HG02870 (cell line): ENCODE measurements around the gene SUPT5H.

Experiments used
- ATAC-seq: cut with Tn5 transposase; IDR thresholded peaks from one replicate; pipeline ENCODE4 v1.9.1; 2021; ENCODE audit warnings: mild to moderate bottlenecking, moderate library complexity; ENCODE audit not compliant: unreplicated experiment

SUPT5H gene

DNA sequence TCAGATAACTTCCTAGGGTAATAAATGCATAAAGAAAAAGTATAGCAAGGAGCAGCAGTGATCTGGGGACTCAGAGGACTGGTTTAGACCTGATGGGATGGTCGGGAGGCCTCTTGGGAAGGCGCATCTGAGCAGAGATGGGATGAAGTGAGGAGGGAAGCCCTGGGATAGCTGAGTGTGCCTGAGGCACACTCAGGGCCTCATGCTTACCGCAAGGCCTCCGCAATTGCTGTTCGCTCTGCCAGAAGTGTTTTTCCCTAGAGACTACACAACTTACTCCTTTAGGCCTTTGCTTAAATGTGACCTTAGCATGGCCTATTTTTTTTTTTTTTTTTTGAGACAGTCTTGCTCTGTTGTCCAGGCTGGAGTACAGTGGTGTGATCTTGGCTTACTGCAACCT, 49.3 kb downstream of the SUPT5H start:
- ATAC-seq = no peak

DNA sequence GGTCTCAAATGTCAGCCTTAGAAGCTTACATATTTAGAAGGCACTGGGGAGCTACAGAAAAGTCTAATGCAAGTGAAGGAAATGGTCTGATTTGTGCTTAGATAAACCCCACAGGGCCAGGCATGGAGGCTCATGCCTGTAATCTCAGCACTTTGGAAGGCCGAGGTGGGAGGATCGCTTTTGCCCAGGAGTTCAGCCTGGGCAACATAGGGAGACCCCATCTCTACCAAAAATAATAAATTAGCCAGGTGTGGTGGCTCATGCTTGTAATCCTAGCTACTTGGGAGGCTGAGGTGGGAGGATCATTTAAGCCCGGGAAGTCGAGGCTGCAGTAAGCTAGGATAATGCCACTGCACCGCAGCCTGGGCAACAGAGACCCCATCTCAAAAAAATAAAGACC, 50.7 kb downstream of the SUPT5H start:
- ATAC-seq = no peak

DNA sequence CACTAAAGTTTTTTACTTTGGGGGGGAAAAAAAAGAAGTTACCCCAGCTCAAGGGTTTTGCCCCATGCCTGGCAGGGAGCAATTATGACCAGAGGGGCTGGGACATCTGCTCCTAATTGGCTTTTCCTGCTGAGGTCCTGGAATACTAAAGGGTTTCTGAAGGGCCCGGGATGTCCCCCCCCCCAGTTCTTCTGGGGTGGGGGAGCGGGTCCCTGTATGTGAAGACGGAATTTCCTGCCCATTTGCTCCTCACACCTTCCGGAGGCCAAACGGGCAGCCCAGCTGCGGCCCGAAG, 52.3 kb downstream of the SUPT5H start:
- ATAC-seq = no peak

DNA sequence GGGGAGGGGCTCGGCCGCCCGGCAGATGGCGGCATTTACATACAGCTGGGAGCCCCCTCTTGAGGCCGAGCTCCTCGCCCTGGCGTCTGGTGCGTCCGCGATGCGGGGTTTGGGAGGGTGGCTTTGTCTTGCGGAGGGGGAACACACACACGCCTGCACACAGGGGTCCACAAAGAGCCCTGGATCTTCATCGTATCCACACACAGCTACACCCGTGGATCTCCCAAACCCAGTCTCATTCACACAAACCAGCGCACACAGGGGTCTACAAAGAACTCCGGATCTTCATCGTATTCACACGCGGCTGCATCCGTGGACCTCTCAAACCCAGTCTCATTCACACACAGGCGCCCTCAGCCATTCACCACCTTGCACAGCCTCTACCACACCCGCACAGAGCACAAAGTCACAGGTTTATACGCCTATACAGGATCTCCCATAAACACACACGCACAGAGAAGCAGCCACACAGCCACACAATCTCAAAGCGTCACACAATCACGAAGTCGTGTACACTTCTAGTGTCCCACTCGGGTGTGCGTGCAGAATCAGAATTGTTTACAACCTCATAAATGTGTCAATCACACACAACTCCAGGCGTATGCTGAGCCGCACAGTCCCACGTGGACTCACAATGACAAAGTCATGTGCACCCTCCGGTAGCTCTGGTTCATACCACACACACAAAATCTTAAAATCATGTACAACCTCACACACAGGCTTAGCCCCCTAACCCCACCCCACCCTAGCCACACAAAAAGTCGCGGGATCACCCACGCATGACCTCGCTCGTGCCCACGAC, 52.8 kb downstream of the SUPT5H start:
- no peak for ATAC-seq

DNA sequence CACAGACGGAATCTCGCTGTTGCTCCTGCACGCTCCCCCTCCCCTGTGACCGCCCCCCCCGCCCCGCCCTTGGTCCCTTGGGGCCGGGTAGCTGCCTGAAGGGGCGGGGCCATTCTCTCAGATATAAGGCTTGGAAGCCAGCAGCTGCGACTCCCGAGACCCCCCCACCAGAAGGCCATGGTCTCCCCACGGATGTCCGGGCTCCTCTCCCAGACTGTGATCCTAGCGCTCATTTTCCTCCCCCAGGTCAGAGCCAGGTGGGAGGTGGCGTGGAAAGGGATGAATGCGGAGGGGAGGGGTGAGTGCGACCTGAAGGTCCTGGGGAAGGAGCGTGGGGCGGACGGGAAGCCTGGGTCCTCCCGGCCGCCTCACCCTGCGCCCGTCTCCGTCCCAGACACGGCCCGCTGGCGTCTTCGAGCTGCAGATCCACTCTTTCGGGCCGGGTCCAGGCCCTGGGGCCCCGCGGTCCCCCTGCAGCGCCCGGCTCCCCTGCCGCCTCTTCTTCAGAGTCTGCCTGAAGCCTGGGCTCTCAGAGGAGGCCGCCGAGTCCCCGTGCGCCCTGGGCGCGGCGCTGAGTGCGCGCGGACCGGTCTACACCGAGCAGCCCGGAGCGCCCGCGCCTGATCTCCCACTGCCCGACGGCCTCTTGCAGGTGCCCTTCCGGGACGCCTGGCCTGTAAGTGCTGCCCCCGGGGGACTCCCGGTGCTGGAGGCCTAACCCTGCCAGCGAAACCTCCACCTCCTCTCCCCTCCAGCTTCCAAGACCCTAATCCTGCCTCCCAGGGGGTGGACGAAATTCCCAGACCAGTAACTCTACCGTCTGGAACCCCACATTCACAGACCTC, 53.6 kb downstream of the SUPT5H start, which contains the start of gene DLL3:
Gene DLL3, plus strand, starts transcription at position 150 of the 845 bp plus-strand sequence. Its CDS starts 28 bp downstream, at position 178.
- no peak for ATAC-seq

DNA sequence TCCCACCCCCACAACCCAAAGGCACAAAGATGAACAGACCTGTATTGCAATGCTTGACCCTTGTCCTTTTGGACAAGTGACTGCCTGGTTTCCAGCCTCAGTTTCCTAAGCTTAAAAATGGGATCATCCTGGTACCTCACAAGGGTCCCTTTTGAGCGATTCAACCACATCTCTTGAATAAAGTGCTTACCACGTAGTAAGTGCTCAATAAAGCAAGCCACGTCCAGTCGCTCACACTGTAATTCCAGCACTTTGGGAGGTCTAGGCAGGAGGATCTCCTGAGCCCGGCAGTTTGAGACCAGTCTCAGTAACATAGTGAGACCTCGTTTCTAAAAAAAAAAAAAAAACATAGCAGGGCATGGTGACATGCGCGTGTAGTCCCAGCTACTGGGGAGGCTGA, 54.5 kb downstream of the SUPT5H start:
- ATAC-seq = no peak

DNA sequence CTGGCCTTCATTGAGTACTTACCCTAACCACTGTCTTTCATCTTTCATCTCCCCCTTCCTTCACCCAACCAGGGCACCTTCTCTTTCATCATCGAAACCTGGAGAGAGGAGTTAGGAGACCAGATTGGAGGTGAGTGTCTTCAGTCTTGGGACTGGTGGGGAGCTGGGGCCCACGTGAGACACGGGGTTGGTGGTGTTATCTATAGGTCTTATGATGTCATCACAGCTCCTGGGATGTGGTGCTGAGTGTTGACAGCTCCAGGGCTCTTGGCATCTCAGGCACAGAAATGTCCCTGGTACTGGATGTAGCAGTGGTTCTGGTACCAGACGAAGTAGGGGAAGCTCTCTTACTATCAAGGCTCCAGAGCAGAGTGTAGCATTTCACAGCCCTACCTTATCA, 55.2 kb downstream of the SUPT5H start:
- no peak for ATAC-seq

DNA sequence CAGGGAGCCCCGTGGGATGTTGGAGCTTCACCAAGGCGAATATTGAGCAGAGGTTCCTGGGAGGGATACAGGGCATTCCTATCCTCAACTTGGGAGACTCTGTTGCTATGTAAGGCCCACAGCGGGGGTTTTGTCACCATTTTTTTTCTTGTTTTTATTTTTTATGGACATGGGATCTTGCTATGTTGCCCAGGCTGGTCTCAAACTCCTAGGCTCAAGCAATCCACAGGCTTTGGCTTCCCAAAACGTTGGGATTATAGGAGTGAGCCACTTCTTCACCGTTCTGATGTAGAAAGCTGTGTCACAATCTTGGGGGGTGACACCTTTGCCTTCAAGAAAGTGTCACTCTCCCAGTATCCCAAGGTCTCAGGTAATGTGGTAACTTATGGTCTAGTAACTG, 56.0 kb downstream of the SUPT5H start:
- ATAC-seq = no peak

DNA sequence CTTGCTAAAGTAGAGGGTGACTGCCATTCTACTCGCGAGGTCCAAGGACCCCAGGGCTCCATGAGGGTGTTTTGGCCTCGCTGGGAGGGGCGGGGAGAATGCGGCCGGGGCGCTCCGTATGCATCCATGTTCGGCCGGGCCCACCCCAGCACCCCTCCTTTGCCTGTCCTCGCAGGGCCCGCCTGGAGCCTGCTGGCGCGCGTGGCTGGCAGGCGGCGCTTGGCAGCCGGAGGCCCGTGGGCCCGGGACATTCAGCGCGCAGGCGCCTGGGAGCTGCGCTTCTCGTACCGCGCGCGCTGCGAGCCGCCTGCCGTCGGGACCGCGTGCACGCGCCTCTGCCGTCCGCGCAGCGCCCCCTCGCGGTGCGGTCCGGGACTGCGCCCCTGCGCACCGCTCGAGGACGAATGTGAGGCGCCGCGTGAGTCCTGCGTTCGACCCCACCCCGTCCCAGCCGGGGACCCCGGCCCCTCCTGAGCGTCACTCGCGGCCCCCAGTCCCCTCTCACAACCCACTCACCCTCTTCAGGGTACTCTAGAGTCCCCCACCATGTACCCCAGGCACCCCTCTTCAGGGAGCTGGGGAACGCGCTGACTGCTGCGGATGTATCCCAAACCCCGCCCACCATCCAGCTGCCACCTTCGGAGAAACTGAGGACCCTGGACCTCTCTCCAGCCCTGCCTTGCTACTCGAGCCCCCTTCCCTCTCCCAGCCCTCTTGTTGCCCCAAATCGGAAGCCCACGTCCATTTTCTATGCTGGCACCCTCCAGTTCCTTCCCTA, 57.4 kb downstream of the SUPT5H start:
- no peak for ATAC-seq

DNA sequence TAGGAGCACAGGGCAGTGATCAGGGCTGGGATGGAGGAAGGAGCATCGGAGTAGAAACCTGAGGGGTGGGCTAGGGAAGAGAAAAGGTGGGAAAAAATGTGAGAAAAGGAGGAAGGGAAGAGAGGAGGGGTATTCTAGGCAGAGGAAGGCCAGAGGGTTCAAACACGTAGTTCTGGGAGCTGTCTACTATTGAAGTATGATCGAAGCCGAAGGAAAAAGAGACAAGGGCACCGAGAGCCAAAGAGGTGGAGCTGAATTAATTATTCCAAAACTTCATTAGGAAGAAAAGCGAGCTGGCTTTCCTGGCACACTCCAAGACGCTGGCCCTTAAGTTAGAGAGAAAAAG, 61.2 kb downstream of the SUPT5H start:
- no peak for ATAC-seq

DNA sequence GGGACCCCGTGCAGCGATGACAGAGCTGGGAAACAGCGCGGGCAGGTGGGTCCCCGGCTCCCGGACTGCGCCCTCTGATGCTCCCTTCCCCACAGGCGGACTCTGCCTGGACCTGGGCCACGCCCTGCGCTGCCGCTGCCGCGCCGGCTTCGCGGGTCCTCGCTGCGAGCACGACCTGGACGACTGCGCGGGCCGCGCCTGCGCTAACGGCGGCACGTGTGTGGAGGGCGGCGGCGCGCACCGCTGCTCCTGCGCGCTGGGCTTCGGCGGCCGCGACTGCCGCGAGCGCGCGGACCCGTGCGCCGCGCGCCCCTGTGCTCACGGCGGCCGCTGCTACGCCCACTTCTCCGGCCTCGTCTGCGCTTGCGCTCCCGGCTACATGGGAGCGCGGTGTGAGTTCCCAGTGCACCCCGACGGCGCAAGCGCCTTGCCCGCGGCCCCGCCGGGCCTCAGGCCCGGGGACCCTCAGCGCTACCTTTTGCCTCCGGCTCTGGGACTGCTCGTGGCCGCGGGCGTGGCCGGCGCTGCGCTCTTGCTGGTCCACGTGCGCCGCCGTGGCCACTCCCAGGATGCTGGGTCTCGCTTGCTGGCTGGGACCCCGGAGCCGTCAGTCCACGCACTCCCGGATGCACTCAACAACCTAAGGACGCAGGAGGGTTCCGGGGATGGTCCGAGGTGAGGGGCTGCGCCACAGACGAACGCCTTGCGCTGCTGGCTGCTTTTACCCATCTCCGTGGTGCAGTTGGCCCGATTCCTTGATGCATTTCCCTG, 61.7 kb downstream of the SUPT5H start:
- no peak for ATAC-seq

DNA sequence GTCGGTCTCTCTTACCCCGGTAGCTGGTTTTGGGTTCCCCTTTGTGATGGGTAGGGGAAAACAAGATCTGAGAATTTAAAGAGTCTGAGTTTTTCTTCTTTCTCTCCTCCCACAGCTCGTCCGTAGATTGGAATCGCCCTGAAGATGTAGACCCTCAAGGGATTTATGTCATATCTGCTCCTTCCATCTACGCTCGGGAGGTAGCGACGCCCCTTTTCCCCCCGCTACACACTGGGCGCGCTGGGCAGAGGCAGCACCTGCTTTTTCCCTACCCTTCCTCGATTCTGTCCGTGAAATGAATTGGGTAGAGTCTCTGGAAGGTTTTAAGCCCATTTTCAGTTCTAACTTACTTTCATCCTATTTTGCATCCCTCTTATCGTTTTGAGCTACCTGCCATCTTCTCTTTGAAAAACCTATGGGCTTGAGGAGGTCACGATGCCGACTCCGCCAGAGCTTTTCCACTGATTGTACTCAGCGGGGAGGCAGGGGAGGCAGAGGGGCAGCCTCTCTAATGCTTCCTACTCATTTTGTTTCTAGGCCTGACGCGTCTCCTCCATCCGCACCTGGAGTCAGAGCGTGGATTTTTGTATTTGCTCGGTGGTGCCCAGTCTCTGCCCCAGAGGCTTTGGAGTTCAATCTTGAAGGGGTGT, 62.5 kb downstream of the SUPT5H start:
- ATAC-seq = no peak

DNA sequence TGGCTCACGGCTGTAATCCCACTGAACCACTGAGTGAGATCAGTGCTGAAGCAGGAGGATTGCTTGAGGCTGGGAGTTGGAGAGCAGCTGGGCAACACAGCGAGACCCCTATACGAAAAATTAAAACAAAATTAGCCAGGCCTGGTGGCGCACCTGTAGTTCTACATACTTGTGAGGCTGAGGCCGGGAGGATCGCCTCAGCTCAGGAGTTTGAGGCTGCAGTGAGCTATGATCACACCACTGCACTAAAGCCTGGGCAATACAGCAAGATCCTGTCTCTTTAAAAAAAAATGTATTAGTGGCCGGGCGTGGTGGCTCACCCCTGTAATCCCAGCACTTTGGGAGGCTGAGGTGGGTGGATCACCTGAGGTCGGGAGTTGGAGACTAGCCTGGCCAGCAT, 63.2 kb downstream of the SUPT5H start:
- no peak for ATAC-seq

DNA sequence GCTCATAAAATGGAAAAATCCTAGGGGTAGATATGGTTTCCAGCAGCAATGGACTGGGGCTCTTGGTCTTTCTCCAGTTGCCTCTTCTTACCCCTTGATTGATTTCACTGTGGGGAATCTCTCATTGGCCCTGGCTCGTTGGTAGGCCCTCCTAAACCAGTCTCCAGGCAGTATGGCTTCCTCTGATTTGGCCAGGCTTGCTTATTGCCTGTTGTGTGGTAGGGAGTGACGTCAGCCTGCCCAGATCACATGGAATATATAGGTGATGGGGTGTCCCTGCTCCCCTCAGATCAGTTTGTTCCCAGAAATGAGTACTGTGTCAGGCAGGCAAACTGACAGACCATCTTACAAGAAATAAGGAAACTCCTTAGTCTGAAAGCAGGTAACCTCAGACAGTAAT, 63.9 kb downstream of the SUPT5H start:
- no peak for ATAC-seq

DNA sequence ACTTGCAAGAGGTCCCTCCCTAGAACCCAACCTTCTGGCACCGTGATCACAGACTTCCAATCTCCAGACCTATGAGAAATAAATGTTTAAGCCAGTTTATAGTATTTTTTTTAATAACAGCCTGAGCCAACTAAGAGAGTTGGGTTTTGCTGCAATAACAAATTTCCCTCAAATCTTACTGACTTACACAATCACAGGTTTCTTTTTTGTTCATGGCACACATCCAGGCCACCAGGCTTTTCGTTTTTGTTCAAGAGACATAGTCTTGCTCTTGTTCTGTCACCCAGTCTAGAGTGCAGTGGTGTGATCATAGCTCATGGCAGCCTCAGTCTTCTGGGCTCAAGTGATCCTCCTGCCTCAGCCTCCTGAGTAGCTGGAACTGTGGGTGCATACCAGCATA, 67.6 kb downstream of the SUPT5H start:
- no peak for ATAC-seq

DNA sequence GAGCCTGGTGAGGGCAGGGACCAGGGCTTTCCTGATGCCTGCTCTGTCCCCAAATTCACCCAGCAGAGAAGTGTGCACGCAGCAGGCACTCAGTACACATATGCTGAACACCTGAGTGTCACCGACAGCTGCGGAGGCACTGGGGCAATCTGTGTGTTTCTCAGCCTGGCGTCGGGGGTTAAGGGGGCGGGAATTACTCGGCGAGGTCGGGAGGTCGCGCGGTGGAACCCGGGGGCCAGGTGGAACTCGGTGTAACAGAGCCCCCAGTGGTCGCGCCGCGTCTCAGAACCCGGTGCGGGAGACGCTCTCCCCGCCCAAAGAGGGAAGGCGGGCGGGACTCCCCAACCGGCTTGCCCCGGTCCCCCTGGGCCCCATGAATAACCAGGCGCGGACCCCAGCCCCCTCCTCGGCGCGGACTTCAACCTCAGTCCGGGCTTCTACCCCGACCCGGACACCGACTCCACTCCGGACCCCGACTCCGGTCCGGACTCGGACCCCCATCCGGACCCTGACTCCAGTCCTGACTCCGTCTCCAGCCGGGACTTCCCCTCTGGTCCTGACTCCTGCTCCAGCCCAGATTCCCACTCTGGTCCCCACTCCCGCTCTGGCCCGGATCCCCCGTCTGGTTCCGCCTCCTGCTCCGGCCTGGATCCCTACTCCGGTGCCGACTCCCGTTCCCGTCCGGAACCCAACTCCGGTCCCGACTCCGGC, 69.6 kb downstream of the SUPT5H start, which contains the start of gene SELENOV:
Gene SELENOV, plus strand, starts transcription at position 300 of the 711 bp plus-strand sequence. Its CDS starts 74 bp downstream, at position 374.
- no peak for ATAC-seq

DNA sequence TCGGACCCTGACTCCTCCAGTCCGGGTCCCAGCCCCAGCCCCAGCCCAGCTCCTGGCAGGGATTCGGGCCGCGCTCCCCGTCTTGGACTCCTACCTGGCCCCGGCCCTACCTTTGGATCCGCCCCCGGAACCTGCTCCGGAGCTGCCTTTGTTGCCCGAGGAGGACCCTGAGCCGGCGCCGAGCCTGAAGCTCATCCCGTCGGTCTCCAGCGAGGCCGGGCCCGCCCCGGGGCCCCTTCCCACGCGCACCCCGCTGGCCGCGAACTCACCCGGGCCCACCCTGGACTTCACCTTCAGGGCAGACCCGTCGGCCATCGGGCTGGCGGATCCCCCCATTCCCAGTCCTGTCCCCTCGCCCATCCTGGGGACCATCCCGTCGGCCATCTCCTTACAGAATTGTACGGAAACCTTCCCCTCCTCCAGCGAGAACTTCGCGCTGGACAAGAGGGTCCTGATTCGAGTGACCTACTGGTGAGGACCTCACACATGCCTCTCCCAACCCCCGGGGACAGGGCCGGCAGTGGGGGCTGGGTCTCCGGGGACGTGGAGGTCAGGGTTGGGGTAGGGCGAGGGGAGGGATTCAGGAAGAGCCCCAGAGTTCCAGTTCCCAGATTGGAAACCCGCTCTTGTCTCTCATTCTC, 70.3 kb downstream of the SUPT5H start:
- no peak for ATAC-seq

DNA sequence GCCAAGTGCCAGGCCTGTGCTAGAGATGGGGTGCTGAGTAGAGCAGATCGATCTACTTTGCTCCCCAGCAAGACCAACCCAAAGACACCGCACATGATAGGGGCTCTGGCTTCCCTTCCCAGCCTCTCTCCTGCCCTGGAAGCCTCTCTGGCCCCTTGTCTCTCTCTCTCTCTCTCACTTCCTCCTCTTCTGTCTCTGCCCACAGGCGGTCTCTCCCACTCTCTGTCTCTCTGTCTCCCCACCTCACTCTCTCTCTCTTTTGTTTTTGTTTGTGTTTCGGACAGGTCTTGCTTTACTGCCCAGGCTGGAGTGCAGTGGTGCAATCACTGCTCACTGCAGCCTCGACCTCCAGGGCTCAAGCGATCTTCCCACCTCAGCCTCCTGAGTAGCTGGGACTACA, 70.9 kb downstream of the SUPT5H start:
- ATAC-seq = no peak

DNA sequence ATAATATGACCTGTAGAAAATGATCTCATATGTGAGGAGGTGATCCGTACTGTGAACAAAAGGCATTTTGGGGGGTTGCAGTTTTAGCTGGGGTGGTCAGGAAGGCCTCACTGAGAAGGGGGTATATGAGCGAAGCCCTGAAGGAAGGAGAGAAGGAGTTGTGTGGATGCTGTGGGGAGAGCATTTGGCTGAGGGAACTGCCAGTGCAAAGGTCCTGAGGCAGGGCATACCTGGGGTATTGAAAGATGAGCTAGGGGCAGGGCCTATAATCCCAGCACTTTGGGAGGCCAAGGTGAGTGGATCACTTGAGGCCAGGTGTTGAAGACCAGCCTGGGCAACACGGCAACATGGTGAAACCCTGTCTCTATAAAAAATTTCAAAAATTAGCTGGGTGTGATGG, 72.0 kb downstream of the SUPT5H start:
- ATAC-seq = no peak
